NCI-H1048 (cell line): ENCODE data around the gene BUB3.
A peak's percentile ranks its signal among the peaks of the same experiment; 100 is the strongest.

Experiments used
- DNase-seq: peaks from one replicate; lab custom pipeline; 2025; lab: John Stamatoyannopoulos, UW

Gene BUB3

DNA sequence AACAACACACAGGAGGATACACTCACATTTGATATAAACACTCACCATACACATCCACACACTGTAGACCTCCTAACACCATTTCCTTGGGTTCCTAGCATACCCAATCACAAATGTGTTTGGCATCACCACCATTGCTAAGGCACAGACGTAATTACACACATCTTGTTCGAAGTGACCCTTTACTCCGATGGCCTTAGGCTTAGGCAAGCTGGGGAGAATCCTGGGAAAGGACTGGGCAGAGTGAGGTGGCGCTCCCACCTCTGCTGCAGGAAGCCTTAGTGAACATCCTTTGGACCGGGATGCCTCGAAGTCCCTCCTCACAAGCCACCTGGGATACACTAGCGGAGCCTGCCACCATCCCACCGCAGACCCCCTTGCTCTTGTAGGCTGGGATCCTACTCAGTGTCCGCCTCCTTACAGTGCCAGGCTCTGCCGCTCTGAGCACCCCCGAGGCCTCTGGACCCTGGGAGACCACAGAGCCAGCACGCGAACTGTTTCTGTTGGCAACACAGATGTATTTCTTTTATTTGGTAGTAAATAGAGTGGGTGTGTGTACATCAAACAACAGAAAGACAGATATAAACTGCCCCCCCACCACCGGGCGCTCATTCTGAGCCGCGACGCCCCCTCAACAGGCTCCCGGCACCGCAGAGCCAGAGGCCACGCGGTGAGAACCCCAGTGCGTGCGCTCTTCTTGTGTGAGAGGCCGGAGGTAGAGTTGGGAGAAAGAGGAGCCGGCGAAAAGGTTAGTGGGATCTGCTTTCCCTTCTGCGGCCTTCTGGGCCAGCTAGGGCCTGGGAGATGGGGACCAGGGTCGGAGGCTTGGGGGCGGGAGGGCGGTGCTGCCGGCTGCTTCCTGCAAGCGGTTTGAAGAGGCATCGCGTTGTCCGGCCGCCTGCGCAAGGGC, 12.2 kb upstream of the BUB3 start:
- no peak for DNase-seq

DNA sequence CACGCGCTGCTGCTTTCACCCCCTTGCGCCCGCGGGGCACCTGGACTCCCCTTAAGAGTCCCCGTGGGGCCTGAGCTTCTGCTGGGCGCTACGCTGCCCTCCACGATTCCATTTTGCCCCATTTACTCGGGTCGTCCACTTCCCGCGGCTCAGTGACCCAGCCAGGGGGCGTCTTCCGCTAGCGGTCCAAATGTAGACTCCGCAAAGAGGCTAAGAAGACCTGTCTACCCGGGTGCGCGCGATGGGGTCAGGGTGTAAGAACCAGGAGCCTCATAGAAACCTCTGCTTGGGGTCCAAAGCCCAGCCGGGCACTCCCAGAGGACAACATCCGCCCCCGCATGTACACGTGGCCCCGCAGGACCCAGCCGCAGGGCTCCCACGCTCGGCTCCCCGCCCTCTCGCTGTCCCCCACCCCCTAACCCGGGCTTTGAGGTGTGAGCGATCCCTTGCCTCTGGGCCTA, 11.5 kb upstream of the BUB3 start:
- no peak for DNase-seq

DNA sequence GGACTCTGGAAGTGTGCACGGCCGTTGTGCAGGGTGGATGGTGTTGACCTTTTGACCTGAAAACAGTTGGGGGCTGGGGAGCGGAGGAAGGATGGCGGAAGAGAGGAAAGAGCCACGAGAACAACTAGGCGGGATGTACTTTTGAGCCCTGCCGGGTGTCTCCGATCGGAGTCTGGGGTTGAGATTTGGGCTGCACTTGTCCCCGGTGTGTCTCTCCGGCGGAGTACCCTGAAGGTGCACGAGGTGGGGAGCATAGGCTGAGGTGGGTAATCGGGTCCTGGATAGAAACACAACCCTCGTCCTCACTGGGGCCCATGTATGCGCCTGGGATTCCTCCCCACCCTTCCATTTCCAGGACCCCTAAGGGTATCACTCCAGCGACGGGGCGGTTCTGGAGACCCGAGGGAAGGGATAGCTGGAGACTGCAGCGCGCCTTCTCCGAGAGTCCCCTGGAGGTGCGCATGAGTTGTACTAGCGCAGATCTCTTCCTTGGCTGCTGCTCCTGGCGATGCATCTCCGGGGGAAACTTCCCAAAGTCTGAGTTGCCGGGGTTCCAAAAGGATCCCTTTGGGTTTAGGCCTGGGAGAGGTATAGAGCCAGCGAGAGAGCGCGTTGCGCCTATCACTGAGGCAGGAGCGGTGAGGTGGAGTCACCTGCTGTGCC, 10.9 kb upstream of the BUB3 start:
- DNase-seq: no peak

DNA sequence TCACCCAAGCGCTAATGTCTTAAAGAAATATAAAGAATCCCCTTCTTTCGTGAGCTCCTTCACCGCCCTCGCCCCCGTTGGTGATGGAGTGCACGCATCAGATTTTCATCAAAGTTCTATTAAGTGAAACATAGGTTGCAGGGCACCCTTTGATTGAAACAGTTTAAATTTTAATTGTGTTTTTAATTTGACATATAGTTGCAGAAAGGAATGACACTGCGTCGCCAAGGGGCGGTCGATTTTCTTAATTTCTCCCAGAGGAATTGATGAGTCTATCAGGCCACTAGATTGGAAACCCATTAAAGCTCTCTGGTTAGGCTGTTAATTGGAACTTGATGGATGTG, 10.4 kb upstream of the BUB3 start:
- no peak for DNase-seq

DNA sequence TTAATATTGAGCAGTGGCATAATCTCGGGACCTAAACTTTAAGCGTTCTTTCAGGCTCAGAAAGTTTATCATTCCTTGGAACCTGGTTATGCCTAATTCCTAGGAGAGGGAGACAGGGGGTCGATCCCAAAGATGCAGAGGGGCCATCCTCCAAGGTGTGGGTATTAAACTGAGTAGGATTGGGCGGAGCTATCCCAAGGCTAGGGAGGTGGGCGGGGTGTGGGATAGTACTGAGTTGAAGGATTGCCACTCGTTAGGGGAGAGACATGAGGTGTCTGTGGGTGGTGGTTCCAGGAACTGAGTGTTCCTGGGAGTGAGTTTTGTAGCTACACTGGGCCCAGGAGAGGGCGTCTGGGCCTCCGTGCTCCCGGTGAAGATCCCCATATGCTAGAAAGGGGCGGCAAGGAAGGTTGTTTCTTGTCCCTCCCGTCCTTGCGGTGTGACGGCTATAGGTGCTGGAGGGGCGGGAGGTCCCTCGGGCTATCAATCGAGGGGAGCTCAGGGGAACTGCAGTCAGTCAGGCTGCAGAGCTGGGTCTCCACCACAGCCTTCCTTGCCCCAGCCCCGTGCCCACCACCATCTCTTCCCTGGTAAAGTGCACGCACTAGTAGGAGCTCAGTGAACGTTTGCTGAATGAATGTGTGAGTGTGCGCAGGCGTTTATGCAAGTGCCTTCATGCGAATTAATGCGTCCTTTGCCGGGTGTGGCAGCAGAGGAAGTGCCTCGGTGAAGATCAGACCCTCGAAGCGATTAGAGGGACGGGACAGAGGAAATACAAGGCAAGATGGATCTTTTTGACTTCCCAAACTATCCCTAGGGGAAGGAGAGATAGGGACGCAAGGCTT, 9.3 kb upstream of the BUB3 start:
- no peak for DNase-seq

DNA sequence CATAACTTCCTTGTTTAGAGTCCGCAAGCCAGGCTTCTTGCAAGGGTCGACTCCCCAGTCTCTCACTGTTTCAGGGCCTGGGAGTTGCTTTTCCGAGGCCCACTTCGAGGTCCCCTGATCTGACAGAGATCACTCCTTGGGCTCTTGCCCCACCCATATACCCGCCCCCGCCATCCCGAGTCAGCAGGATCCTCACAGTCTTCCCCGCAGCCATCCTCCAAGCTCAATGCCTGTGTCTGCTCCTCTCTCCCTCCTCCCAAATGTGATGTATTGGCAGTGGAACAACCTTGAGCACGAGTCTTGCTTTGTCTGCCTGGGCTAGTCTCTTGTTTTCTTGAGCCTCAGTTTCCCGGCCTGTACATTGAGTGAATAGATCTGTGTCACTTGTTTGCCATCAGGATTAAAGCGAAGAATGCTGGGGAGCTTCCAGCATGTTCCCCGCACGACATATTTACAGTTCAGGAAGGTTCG, 8.6 kb upstream of the BUB3 start:
- DNase-seq: no peak

DNA sequence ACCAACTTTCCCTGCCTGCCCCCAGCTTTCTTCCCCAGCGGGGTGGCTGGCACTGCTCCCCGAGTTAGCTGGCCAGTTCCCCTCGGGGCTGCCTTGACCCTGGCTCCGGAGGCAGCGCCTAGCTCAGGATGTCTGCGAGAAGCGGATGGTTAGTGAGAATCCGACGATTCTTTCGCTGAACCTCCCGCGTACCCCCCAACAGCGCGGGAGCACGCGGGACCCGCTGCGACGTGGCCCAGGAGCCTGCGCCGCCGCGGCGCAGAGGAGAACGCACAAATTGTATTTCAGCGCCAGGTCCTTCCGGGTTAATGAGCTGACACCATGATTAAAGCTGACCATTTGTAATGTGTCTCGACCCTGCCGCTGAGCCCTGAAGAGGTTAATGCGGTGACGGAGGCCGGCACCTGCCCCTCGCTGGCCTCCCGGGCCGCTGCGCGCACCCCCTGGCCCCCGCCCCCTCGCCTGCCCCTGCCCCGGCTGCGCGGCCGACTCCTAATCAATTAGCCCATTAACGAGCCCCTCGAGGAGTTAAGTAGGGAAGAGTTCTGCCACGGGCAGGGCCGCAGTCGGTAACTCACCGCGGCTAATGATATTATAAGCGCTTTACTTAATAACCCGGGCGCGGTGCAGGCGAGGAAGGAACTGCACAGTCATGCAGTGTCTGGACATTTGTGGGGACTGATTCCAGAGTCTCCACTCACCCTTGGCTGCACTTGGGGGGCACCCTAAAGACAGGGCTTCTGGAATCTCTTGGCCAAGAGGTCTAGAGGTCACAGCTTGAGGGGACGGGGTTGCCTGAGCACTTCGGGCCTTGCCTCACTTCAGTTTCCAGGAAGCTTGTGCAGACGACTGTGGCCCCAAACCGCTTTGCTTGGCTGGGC, 7.9 kb upstream of the BUB3 start:
- DNase-seq: no peak

DNA sequence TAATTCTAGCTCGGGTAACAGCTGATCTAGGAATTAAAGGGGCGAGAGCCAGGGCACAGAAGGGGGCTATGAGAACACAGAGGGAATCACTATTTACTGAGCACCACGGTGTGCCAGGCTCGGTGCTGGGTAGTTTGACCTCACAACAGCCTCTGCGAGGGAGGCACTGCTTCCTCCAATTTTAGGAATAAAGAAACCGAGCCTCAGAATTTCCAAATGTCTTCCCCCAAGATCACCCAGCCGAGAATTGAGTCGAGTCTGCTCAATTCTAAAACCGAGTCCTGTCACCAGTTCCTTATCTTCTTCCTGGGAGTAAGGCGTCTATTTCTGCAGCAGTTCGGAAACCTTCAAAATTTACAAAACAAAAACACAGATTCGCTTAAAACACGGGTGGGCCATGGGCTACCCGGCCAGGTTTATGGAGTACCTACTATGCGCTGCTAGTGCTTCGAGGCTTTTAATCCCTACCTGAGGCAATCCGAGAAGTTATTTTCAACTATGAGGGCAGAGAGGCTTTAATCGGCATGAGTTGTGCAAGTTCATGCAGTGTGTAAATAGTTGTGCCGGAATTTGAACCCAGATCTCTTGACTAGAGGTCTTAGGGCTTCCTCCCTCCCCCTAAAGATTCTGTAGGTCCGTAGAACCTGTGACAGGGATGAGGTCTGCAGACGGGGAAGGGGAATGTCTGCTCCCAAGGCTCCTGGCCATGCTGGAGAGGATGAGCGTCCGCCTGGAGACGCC, 7.1 kb upstream of the BUB3 start:
- DNase-seq: no peak

DNA sequence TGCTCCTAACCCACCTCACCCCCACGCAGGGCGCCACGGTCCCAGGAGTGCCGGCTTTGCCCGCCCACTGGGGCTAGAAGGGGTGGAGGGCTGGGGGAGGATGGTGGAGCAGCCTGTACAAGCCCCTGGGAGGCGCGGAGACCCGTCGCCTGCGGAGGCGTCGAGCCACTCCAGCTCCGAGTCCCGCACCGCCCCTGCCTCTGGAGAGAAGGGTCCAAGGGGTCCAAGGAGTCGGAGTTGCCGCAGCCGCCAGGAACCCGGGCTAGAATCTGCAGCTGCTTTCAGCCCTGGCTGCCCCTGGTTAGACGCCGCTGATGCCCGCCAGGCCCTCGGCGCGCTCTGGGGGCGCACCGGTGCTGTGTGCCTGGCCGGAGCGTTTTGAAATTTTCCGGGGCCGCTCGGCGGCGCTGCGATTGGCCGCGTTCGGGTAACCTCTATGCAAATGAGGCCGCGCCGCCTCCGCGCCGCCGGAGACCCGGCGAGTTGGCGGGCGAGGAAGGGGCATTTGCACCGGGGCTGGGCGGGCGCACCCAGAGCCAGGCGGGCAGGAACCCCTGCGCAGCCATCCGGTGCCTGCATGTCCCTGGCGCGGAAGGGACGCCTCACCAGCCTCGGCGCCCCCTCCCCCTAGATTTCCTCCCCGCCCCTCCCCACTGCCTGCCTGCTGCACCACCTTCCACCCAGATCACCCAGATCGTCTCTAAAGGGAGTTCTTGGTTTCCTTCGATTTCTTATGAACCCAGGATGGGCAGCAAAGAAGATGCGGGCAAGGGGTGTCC, 6.4 kb upstream of the BUB3 start, which contains the start of gene HMX2:
TSS of gene HMX2 (plus strand) at position 502 of the 779 bp plus-strand sequence. CDS start at position 745, 243 bp downstream.
- no peak for DNase-seq

DNA sequence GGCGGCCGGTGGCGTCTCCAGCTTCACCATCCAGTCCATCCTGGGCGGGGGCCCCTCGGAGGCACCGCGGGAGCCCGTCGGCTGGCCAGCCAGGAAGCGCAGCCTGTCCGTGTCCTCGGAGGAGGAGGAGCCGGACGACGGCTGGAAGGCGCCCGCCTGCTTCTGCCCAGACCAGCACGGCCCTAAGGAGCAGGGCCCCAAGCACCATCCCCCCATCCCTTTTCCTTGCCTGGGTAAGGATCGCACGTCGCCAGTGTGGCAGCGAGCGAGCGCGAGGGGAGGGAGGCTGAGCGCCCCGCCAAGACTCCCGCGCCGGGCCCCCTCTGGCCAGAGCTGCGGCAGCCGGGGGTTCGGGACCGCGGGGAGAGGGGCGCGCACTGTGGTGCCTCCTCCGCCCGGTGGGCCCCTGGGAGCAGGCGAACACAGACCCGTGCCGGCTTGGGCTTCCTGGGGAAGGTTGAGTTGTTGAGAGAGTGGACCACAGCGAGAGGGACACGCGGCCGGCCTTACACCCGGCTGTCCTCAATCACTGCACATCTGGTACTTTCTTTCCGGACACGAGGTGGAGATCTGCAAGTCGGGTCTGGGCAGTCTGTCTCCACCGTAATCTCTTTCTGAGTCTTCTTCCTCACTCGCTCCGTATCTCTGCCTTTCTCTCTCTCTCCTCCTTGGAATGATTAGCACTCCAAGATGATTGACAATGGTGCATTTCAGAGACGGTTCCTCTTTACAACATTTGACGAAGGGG, 5.6 kb upstream of the BUB3 start:
- DNase-seq: no peak

DNA sequence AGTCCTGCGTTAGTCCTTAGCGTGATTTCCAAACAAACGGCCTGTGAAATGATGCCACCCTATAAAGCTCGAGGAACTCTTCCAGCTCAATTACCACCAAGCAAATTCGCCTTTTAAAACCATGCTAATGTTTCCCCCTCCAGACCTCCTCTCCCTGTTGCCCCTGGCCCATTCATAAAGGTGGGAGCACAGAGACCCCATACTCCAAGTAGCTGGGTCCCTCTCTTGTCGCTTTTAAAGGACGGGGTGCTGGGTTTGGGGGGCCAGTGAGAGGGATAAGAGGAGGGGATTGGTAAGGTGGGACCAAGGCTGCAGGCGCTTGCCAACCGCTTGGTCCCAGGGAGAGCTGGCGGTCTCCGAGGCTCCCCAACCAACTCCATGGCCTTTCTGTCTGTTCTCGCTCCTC, 5.0 kb upstream of the BUB3 start:
- DNase-seq: no peak

DNA sequence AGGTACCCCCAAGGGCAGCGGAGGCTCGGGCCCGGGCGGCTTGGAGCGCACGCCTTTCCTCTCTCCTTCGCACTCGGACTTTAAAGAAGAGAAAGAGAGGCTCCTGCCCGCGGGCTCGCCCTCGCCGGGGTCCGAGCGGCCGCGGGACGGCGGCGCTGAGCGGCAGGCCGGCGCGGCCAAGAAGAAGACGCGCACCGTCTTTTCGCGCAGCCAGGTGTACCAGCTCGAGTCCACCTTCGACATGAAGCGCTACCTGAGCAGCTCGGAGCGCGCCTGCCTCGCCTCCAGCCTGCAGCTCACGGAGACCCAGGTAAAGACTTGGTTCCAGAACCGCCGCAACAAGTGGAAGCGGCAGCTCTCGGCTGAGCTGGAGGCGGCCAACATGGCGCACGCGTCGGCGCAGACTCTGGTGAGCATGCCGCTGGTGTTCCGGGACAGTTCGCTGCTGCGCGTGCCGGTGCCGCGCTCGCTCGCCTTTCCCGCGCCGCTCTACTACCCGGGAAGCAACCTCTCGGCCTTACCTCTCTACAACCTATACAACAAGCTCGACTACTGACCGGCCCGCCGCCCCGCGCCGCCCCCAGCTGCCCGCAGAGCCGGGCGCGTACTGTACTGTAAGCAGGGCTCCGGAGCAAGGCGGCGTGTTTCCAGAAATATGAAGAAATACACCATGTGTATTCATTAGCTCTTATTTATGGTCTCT, 4.5 kb upstream of the BUB3 start:
- DNase-seq: no peak

DNA sequence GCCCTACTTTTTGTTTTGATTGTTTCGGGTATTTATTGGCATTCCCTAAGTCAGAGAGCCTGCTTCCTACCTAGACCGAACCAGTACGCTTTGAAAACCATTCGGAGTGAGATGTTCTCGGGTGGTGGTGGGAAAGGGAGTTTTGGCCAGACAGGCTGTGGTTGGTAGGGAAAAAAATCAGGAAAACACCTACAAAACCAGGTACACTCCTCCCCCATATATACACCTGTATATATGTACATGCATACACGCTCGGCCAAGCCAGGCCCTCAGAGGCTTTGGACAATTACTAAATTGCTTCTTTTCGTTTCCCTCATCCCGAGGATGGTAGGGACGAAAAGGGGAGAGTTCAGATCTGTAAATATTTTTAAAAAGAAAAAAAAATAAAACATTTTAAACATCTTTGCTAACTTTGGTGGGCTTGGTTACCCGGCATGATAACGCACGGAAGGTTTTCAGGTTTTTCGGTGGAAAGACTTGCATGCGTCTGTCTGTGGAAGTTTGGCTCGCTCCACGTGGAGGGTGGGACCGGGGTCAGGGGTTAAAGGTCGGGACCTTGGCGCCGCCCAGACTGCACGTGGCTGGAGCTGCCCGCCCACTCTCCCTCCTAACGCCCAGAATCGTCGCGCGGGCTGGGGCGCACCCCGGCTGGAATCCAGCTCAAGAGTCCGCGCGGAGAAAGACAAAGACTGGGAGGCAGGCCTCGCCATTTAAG, 3.8 kb upstream of the BUB3 start:
- no peak for DNase-seq

DNA sequence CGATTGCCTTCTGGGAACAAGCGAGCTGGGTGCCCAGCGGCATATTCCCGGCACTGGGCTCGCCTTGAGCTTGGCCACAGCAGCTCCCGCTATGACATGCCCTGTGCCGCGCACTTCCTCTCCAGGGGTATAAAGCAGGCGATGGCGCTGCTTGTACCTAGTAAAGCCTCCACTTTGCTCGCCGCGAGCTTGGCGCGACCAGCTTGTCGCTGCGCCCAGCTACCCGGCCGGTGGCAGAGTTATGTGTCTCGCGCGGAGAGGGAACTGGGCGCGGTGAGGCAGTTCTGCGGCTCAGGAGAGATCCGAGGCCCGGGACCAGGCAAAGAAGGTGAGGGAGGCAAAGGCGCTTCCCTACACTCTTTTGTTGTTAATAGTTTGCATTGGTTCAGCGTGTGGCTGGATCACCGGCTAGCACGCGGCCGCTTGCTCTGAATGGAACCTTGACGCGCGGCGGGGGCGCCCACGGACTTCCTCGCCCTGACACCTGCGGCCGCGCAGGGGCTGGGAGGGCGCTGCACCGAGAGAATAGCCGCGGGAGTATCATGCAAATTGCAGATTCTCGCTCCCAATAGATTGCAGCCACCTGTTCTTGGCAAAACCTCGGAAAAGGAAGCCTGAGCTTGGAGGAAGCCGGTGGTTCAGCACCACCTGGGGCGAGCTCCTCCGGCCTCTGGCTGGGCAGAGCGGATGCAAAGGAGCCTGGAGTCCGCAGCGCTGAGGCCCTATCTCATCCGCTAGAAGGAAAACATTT, 3.0 kb upstream of the BUB3 start:
- DNase-seq: peak; percentile 59

DNA sequence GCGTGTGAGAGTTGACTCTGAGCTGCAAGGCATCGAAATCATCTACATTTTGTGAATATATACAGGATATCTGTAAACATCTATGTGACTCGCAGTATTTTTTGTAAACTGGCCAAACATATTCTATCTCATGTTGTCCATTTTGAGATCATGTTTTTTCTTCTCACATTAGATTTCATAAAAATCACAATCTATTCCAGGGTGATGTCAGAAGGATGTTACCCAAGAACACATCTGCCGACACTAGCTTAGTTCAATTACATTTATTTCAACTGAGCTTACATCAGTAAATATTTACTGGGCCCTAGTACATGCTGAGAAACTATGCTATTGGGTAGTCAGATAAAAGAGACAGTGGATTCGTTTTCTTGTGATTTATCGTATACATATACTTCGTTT, 2.5 kb upstream of the BUB3 start:
- no peak for DNase-seq

DNA sequence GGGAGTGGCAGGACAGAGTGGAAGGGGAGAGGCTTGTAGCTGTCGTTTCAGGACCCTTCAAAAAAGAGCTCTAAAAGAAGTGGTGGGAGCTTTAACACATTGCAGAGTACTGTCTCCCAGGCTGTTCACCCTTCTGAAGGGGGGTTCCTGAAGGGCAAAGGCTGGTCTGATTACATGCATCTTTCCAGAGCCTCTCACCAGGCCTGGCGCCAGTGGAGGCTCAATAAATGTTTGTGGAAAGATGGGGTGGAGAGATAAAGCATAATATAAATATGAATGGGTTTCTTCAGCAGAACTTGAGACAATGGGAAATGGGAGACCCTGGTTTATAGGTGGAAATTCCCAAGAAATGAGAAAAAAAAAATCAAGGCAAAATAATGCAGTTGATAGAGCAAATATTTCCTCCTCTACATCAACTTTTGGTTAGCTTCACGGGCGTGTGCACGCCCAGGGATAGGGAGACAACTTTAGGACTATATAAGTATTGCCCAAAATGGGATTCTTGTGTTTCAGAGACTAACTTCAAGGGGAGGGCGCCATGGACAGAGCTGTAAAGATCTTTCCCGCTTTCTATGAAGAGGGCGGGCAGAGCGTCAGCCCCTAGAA, 613 bp upstream of the BUB3 start:
- DNase-seq: no peak
